Duodenal mucosa (tissue), 2 donors: ENCODE results near the gene SCN4B.

Experiments used
- H3K27ac ChIP-seq: one replicate; pipeline ENCODE4 v1.7.0; 2013; ENCODE audit warnings: low read depth, low read length
- H3K27me3 ChIP-seq, 2 donors: one replicate each; pipeline ENCODE4 v1.7.0; 2013; ENCODE audit warnings: low read length in 2 of 2, control low read depth in 1 of 2; ENCODE audit not compliant: insufficient read depth in 2 of 2, control insufficient read depth in 1 of 2
- H3K36me3 ChIP-seq, 2 donors: one replicate each; pipeline ENCODE4 v1.7.0; 2013; ENCODE audit warnings: low read length in 2 of 2, control low read depth in 1 of 2; ENCODE audit not compliant: insufficient read depth in 2 of 2, control insufficient read depth in 1 of 2
- H3K4me1 ChIP-seq, 2 donors: one replicate each; pipeline ENCODE4 v1.7.0; 2013; ENCODE audit warnings: low read length in 2 of 2, control low read depth in 1 of 2; ENCODE audit not compliant: insufficient read depth in 2 of 2, control insufficient read depth in 1 of 2
- H3K4me3 ChIP-seq, 2 donors: one replicate each; pipeline ENCODE4 v1.7.0; 2013; ENCODE audit warnings: low read length in 2 of 2, low read depth in 1 of 2
- H3K9ac ChIP-seq, 2 donors: one replicate each; pipeline ENCODE4 v1.7.0; 2013; ENCODE audit warnings: low read length in 2 of 2, low read depth in 1 of 2
- H3K9me3 ChIP-seq, 2 donors: one replicate each; pipeline ENCODE4 v1.7.0; 2013; ENCODE audit warnings: low read length in 2 of 2, control low read depth in 1 of 2; ENCODE audit not compliant: control insufficient read depth in 1 of 2

Gene SCN4B

GRCh38 chr11:118114266-118114665, 38.4 kb downstream of the SCN4B start:
- H3K27ac ChIP-seq, result no peak overlapping the region
- H3K36me3 ChIP-seq, result peaks cover 18 to 61% of the 10 kb centered on the region in 2 donors
- H3K9ac ChIP-seq, result no peak overlapping the region
- H3K27me3 ChIP-seq, result peaks cover 0 to 4% of the 10 kb centered on the region in 2 donors
- no peaks in the 10 kb centered on the region for H3K9me3 ChIP-seq
- H3K4me3 ChIP-seq, result no peak overlapping the region
- H3K4me1 ChIP-seq, result peaks cover 3 to 6% of the 10 kb centered on the region in 2 donors

GRCh38 chr11:118112711-118113430, 39.8 kb downstream of the SCN4B start:
- no peak overlapping the region for H3K4me3 ChIP-seq
- H3K9ac ChIP-seq, result no peak overlapping the region
- peaks cover 3 to 6% of the 10 kb centered on the region in 2 donors for H3K4me1 ChIP-seq
- H3K9me3 ChIP-seq, result no peaks in the 10 kb centered on the region
- H3K27me3 ChIP-seq, result peaks cover 0 to 4% of the 10 kb centered on the region in 2 donors
- no peak overlapping the region for H3K27ac ChIP-seq
- peaks cover 18 to 61% of the 10 kb centered on the region in 2 donors for H3K36me3 ChIP-seq

DNA sequence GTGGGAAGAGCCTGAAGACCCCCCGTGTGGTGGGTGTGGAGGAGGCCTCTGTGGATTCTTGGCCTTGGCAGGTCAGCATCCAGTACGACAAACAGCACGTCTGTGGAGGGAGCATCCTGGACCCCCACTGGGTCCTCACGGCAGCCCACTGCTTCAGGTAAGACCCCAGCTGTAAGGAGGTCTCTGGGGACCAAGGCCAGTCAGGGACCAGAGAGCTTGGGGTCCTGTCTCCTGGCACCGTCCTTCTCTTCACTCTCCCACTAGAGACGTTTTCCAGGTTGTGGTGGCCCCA, 40.9 kb downstream of the SCN4B start:
- no peak overlapping the region for H3K4me3 ChIP-seq
- H3K9ac ChIP-seq, result no peak overlapping the region
- no peaks in the 10 kb centered on the region for H3K9me3 ChIP-seq
- peaks cover 19 to 61% of the 10 kb centered on the region in 2 donors for H3K36me3 ChIP-seq
- H3K4me1 ChIP-seq, result peaks cover 3 to 6% of the 10 kb centered on the region in 2 donors
- H3K27me3 ChIP-seq, result no peaks in the 10 kb centered on the region
- H3K27ac ChIP-seq, result no peak overlapping the region

- no peaks in the 10 kb centered on the region for H3K9me3 ChIP-seq
- H3K27me3 ChIP-seq, result no peaks in the 10 kb centered on the region
- peaks cover 20 to 63% of the 10 kb centered on the region in 2 donors for H3K36me3 ChIP-seq
- H3K9ac ChIP-seq, result no peak overlapping the region
- no peak overlapping the region for H3K4me3 ChIP-seq
- H3K4me1 ChIP-seq, result peaks cover 3 to 6% of the 10 kb centered on the region in 2 donors
- H3K27ac ChIP-seq, result no peak overlapping the region
Measured at GRCh38 chr11:118111019-118111743, 41.4 kb downstream of the SCN4B start.

DNA sequence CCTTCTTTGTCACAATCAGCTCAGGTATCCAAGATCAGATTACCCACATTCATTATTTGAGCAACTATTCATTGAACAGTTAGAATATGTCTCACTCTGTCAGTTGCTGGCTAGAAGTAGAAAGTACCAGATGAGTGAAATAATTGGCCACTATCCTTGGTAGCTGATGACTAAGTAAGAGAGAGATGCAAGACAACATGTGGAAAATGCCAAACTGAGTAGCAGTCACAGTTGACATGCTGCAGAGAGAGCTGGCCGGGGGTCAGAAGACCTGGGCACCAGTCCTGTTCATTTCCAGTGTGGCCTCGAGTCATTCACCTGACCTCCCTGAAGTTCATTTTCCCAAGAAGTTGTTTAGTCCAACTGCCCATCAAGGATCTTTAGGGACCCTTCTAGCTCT, 43.4 kb downstream of the SCN4B start:
- Histone ChIP-seq H3K9me3 (no peaks in the 10 kb centered on the region), H3K27ac (no peak overlapping the region), H3K9ac (no peak overlapping the region), H3K4me1 (peaks cover 3 to 6% of the 10 kb centered on the region in 2 donors), H3K4me3 (no peak overlapping the region), H3K27me3 (no peaks in the 10 kb centered on the region), H3K36me3 (peaks cover 20 to 60% of the 10 kb centered on the region in 2 donors)

DNA sequence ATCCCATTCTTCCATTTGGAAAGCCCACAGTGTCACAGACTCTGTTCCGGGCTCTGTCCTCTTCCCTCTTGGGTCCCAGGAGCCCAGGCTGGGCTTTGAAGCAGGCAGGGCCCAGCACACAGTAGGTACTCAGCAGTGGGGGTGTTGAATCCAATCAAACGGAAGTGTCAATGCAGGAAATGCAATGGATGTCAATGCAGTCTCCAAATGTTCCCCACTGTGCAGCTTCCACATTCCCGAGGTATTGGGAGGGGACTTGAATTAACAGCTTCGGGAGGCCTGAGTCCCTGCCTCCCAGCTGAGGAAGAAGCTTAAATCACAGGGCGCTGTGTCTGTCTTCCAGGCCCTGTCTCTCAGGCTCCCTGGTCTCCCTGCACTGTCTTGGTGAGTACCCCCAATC, 44.1 kb downstream of the SCN4B start:
- peaks cover 17 to 67% of the 10 kb centered on the region in 2 donors for H3K36me3 ChIP-seq
- no peaks in the 10 kb centered on the region for H3K27me3 ChIP-seq
- H3K4me1 ChIP-seq, result peaks cover 3 to 6% of the 10 kb centered on the region in 2 donors
- no peak overlapping the region for H3K27ac ChIP-seq
- no peak overlapping the region for H3K9ac ChIP-seq
- H3K9me3 ChIP-seq, result no peaks in the 10 kb centered on the region
- no peak overlapping the region for H3K4me3 ChIP-seq

DNA sequence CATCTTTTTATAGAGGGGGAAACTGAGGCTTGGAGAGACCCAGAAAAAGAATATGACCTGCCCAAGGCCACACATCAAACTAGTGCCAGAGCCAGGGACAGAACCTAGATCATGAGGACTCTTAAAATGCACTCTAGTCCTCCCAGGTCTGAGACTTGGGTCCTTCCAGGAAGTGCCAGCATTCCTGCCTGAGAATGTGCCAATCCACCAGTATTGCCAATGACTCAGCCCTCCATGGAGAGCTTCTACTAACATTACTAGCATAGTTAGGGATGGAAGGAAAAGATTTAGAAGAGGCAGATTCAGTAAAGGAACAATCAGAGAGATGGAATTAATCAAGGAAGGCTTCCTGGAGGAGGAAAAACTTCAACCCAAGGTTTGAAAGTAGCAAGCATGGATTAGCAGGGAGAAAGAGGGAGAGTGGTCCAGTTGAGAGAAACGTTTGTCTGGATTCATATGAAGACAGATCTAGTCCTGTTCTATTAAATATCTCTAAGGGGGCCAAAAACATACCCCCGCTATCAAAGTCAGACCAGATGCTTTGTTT, 45.8 kb downstream of the SCN4B start:
- Histone ChIP-seq H3K27me3 (no peaks in the 10 kb centered on the region), H3K4me3 (no peak overlapping the region), H3K9ac (no peak overlapping the region), H3K36me3 (peaks cover 14 to 63% of the 10 kb centered on the region in 2 donors), H3K27ac (no peak overlapping the region), H3K4me1 (peaks cover 3 to 6% of the 10 kb centered on the region in 2 donors), H3K9me3 (no peaks in the 10 kb centered on the region)

DNA sequence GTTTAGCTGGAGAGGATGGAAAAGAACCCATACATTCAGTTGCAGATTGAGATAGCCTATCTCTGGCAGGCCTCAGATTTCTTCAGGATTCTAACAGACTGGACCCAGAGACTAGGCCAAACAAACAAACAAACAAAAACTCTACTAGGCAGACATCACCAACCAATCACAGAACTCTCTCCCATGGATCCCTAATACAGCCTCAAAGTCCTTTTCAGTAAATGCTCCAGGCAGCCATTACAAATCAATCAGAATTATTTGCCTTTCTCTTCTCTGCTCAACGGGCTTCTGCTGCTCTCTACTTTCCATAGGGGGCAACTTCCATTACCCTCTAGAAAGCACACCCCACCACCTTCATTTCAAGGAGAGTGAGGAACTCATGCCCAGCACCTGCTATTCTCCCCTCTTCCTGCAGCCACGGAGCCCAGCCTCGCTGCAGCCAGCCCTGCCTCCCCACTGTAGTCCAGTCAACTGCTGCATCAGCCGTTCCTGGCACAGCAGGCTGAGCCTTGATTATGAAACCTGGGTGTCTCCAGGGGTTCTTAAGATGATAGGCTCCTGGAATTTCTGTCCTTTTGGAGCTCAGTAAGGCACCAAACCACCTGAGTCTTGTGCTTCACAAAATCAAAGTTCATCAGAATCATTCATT, 46.8 kb downstream of the SCN4B start:
- H3K27me3 ChIP-seq, result no peaks in the 10 kb centered on the region
- no peak overlapping the region for H3K27ac ChIP-seq
- no peak overlapping the region for H3K9ac ChIP-seq
- peaks cover 0 to 2% of the 10 kb centered on the region in 2 donors for H3K4me1 ChIP-seq
- H3K4me3 ChIP-seq, result no peak overlapping the region
- peaks cover 14 to 68% of the 10 kb centered on the region in 2 donors for H3K36me3 ChIP-seq
- H3K9me3 ChIP-seq, result no peaks in the 10 kb centered on the region

DNA sequence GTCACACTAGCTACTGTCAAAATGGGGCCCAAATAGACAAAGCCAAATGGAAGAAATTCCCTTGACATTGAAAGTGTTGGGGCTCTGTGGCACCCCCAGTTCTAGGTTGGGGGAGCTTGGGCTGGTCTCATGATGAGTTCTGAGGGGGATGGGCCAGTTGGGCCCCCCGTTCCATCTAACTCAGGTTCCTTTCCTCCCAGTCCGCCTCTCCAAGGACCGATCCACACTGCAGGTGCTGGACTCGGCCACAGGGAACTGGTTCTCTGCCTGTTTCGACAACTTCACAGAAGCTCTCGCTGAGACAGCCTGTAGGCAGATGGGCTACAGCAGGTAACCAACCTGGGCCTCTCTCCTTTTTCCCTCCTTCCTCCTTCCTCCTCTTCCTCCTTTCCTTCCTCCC, 48.1 kb downstream of the SCN4B start:
- Histone ChIP-seq H3K4me1 (no peaks in the 10 kb centered on the region), H3K9ac (no peak overlapping the region), H3K4me3 (no peak overlapping the region), H3K9me3 (no peaks in the 10 kb centered on the region), H3K36me3 (peaks cover 12 to 75% of the 10 kb centered on the region in 2 donors), H3K27ac (no peak overlapping the region), H3K27me3 (no peaks in the 10 kb centered on the region)

DNA sequence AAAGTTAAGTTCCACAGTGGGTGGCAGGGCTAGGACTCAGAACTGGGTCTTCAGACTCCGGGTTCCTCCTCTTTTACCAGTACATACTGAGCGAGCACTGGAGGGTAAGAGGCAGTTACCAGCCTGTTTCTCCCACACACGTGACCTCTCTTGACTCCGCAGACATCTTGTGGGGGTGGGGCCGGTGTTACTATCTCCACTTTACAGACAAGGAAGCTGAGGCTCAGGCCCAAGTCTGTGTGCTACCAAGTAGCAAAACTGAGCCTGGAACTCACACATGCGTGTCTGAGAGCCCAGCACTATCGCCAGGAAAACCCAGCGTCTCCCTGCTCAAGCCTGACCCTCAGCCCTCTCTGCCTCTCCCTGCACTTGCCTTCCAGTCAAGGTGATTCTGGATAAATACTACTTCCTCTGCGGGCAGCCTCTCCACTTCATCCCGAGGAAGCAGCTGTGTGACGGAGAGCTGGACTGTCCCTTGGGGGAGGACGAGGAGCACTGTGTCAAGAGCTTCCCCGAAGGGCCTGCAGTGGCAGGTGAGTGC, 49.8 kb downstream of the SCN4B start:
- H3K9ac ChIP-seq, result no peak overlapping the region
- no peaks in the 10 kb centered on the region for H3K27me3 ChIP-seq
- H3K9me3 ChIP-seq, result no peaks in the 10 kb centered on the region
- H3K36me3 ChIP-seq, result peaks cover 12 to 69% of the 10 kb centered on the region in 2 donors
- no peaks in the 10 kb centered on the region for H3K4me1 ChIP-seq
- no peak overlapping the region for H3K27ac ChIP-seq
- H3K4me3 ChIP-seq, result no peak overlapping the region
